ENCODE measurements around the gene KSR1. TPM values are rescaled to one million over a fixed set of nuclear protein-coding genes. Genes with fewer than 3 reads are reported as not detected.
A peak's percentile ranks its signal among the peaks of the same experiment; 100 is the strongest.

KSR1 gene
- total and polyA plus RNA-seq, 10 of the 15 experiments (the other 5 are each of a cell fraction or from before 2014, with no cell fraction given): 0.97 to 66.6 (median 22.9) TPM

DNA sequence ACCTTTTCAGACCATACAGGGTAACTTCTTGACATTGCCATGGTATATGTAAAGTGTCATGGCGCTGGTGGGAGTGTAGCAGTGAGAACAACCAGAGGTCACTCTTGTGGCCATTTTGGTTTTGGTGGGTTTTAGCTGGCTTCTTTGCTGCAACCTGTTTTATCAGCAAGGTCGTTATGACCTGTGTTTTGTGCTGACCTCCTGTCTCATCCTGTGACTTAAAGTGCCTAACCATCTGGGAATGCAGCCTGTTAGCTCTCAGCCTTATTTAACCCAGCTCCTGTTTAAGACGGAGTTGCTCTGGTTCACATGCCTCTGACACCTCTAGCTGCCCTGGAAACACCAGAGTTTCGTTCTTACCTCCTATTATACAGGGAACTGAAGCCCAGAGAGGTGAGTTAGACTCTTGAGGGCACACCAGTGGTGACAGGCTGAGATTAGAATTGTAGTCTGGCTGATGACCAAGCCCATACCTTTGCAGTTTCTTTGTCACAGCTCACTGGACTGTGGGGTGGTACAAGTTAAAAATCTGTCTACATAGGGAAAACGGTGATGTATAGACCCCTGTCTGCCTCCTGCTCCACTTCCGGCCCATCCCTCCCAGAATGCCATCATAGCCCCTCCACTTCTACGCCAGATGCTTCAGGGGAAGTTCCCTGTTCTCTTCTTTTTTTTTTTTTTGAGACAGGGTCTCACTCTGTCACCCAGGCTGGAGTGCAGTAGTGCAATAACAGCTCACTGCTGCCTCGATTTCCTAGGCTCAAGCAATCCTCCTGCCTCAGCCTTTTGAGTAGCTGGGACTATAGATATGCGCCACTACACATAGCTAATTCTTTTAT, 21.0 kb downstream of the KSR1 start (continued):
- TF ChIP-seq CTCF (IDR thresholded peaks at IDR 0.05 in 2 of 3, conservative IDR thresholded peaks at IDR 0.05 in 1 of 3; ENCODE audit: control insufficient read depth in 2 of 3, extremely low read depth in 1 of 3, insufficient read depth in 1 of 3, low read depth in 3 of 3, low read length in 3 of 3) (no peak), BRCA1 (IDR thresholded peaks at IDR 0.05; ENCODE audit: low read depth, low read length) (no peak), LARP7 (IDR thresholded peaks at IDR 0.05) (no peak), CHD4 (IDR thresholded peaks at IDR 0.05) (no peak), BHLHE40 (IDR thresholded peaks at IDR 0.05; ENCODE audit: borderline replicate concordance in 1 of 2, low read depth in 2 of 2, low read length in 1 of 2) (peak in 1 of 2 experiments; percentile 2; a peak in 1 of 4 replicates), SMC3 (IDR thresholded peaks at IDR 0.05; ENCODE audit: borderline replicate concordance, low read length) (peak; percentile 2; the same call in 1 of the 2 replicates), NFXL1 (IDR thresholded peaks at IDR 0.05; ENCODE audit: borderline replicate concordance) (no peak), EED (IDR thresholded peaks at IDR 0.05; ENCODE audit: low read depth) (peak; percentile 27; the same call in 1 of the 2 replicates), ZBED1 (IDR thresholded peaks at IDR 0.05; ENCODE audit: borderline replicate concordance) (no peak), SP1 (IDR thresholded peaks at IDR 0.05; ENCODE audit: low read depth, low read length) (no peak), RUNX3 (IDR thresholded peaks at IDR 0.05; ENCODE audit: low read length) (peak; percentile 14; the same call in 1 of the 2 replicates), ZNF384 (IDR thresholded peaks at IDR 0.05; ENCODE audit: borderline replicate concordance, low read depth, low read length) (peak; percentile 57; the same call in 1 of the 2 replicates), NR2F1 (conservative IDR thresholded peaks at IDR 0.05) (peak; percentile 80), MEF2B (IDR thresholded peaks at IDR 0.05; ENCODE audit: partially characterized antibody, poor library complexity, severe bottlenecking) (peak; percentile 61), E2F8 (IDR thresholded peaks at IDR 0.05; ENCODE audit: low read depth, partially characterized antibody) (no peak), MLLT1 (IDR thresholded peaks at IDR 0.05) (peak; percentile 67; the same call in 1 of the 2 replicates), ZNF217 (IDR thresholded peaks at IDR 0.05) (no peak), ESRRA (IDR thresholded peaks at IDR 0.05; ENCODE audit: low read length) (no peak), BACH1 (IDR thresholded peaks at IDR 0.05; ENCODE audit: borderline replicate concordance) (peak; percentile 12; the same call in 1 of the 2 replicates), MYB (IDR thresholded peaks at IDR 0.05; ENCODE audit: borderline replicate concordance, low read depth, low read length) (no peak), NR2C2 (IDR thresholded peaks at IDR 0.05; ENCODE audit: borderline replicate concordance, control insufficient read depth, insufficient read length, low read depth) (no peak), NFIC (IDR thresholded peaks at IDR 0.05; ENCODE audit: low read depth, low read length) (no peak)
- TF ChIP-seq, protein P1, sequence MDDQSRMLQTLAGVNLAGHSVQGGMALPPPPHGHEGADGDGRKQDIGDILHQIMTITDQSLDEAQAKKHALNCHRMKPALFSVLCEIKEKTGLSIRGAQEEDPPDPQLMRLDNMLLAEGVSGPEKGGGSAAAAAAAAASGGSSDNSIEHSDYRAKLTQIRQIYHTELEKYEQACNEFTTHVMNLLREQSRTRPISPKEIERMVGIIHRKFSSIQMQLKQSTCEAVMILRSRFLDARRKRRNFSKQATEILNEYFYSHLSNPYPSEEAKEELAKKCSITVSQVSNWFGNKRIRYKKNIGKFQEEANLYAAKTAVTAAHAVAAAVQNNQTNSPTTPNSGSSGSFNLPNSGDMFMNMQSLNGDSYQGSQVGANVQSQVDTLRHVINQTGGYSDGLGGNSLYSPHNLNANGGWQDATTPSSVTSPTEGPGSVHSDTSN (IDR thresholded peaks at IDR 0.05; ENCODE audit: insufficient replicate concordance, low read depth, low read length): no peak

Data from GM12878 (cell line).